PC-3 (cell line): ENCODE measurements around the gene KLK8.

Experiments used
- EZH2 ChIP-seq: fragments of 300-600 bp; sonication (generic); IDR thresholded peaks from one replicate; pipeline ENCODE4 v1.6.1; 2017; ENCODE audit warnings: antibody characterized with exemption, mild to moderate bottlenecking, low read length; ENCODE audit not compliant: unreplicated experiment
- TF ChIP-seq, protein P1 (sequence below): fragments of 300-600 bp; sonication (generic); conservative IDR thresholded peaks from 2 replicates; pipeline ENCODE4 v1.5.1; 2017; ENCODE audit warnings: antibody characterized with exemption, low read depth, mild to moderate bottlenecking, low read length

DNA sequence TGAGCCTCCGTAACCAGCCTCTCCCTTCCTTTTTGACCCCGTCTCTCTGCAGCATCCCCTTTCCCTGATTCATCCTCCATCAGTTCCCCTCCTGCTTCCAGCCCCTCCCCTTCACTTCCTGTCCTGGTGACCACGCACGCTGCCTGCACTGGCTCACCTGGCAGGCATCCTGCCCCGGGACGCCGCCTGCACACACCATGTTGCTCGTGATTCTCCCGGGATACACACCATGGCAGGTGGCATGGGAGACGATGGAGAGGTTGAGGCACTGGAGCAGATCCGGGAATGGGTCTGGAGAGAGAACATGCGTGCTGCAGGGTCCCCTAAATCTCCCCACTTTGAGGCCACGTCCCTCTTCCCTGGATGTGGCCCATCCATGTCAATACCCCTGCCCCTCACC lies 29.2 kb upstream of the KLK8 start:
- TF ChIP-seq, protein P1, sequence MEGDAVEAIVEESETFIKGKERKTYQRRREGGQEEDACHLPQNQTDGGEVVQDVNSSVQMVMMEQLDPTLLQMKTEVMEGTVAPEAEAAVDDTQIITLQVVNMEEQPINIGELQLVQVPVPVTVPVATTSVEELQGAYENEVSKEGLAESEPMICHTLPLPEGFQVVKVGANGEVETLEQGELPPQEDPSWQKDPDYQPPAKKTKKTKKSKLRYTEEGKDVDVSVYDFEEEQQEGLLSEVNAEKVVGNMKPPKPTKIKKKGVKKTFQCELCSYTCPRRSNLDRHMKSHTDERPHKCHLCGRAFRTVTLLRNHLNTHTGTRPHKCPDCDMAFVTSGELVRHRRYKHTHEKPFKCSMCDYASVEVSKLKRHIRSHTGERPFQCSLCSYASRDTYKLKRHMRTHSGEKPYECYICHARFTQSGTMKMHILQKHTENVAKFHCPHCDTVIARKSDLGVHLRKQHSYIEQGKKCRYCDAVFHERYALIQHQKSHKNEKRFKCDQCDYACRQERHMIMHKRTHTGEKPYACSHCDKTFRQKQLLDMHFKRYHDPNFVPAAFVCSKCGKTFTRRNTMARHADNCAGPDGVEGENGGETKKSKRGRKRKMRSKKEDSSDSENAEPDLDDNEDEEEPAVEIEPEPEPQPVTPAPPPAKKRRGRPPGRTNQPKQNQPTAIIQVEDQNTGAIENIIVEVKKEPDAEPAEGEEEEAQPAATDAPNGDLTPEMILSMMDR = no peak
- no peak for TF ChIP-seq EZH2
